D341Med (cell line): ENCODE results near the gene FMO3.

Source experiments
- DNase-seq: peaks from one replicate; pipeline ENCODE4 v3.0.0; 2012; ENCODE audit warnings: low spot score

Gene FMO3

GRCh38 chr1:171159148-171159547 is 68.4 kb downstream of the FMO3 start:
- DNase-seq: no peak

DNA sequence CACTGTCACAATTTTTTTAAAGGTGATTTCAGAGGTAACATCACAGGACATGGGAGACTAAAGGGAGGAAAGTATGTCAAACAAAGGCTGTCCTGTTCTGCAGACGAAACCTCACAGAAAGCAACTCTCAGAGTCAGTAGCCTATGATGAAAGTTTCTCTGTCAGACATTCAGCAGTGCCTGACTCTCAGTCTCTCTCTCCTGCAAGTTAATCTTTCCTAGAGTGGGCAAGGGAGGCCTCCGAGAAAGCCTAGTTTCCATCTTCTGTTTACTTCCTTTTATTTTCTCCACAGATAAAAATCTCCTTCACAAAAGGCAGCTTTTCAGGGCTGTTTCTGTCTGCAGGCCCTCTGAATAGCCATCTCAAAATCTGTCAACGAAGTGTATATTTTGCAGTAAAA is 69.5 kb downstream of the FMO3 start:
- no peak for DNase-seq

GRCh38 chr1:171160639-171161354 is 70.1 kb downstream of the FMO3 start:
- no peak for DNase-seq

GRCh38 chr1:171161431-171161830 is 70.7 kb downstream of the FMO3 start:
- DNase-seq: no peak

DNA sequence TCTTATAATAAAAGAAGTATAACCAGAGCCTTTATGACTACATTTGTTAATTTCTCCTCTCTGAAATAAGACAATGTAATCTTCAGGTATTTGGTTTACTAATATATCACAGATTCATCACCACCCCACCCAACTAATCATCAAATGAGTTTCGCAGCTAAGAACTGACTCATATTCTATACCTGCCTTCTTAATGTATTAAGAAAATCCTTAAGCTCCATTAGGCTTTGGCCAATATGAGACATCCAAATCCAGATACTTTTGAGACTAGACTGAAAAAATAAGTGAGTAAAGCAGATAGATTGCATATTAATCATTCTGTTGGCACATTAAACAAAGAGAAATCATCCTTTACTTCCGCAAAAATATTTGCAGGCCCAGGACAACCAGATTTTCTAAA is 75.7 kb downstream of the FMO3 start:
- DNase-seq: peak; percentile 28
